K562 (cell line): ENCODE results near the gene C1QA. TPM values are rescaled to one million over a fixed set of nuclear protein-coding genes. Genes with fewer than 3 reads are reported as not detected.

ENCODE experiments used
- ATAC-seq: fragments of 200-7000 bp; cut with Tn5 transposase; 3 replicates; pipeline ENCODE4 v1.9.1; 2020; ENCODE audit warnings: moderate library complexity
- BruUV-seq: library from RNA; stranded (reverse); fragments of 400-500 nt; replicated peaks from 2 replicates; lab custom pipeline; 2021; lab: Mats Ljungman, UMichigan
- CTCF ChIA-PET: fragments of 300-600 bp; formaldehyde crosslinking; extraction: SDS; loops from one replicate; lab custom pipeline; 2021; ENCODE audit warnings: low intra/inter-chr PET ratio; lab: Yijun Ruan, JAX
- POLR2A ChIA-PET: fragments of 300-600, 350-650 bp; sonication (Branson Sonifier 250); formaldehyde crosslinking; extraction: SDS; loops from one replicate; lab custom pipeline; 2021; ENCODE audit warnings: antibody characterized with exemption, inconsistent platforms; lab: Yijun Ruan, JAX
- DNase-seq, 4 experiments: peaks; one replicate each; pipeline versions ENCODE4 v3.0.0 to v3.0.0-alpha.2; 2011 to 2018; ENCODE audit warnings: low spot score in 3 of 4, mixed read lengths in 3 of 4; ENCODE audit errors: extremely low read depth in 1 of 4
- FAIRE-seq: peaks from 2 replicates; lab custom pipeline; 2011; peaks lifted over from hg19 to GRCh38; lab: Jason Lieb, UNC
- H2AFZ ChIP-seq: 2 replicates; pipeline ENCODE4 v1.6.0; 2011; ENCODE audit warnings: low read depth, low read length, control low read depth, inconsistent platforms
- H3K27ac ChIP-seq: fragments of 200-600 bp; 3 replicates; pipeline ENCODE4 v1.8.0; 2011; ENCODE audit warnings: low read depth, mild to moderate bottlenecking, control low read depth, inconsistent platforms, low read length, moderate library complexity, mixed read lengths; ENCODE audit errors: extremely low read depth
- H3K27me3 ChIP-seq, 2 experiments: fragments of 300-600 bp in 1 of 2; 2 replicates in 1 of 2; 3 replicates in 1 of 2; pipeline versions ENCODE4 v1.6.0 to v1.8.0; 2011; ENCODE audit warnings: inconsistent platforms in 2 of 2, low read length in 2 of 2, mild to moderate bottlenecking in 1 of 2, mixed read lengths in 1 of 2, moderate library complexity in 1 of 2; ENCODE audit not compliant: control insufficient read depth in 2 of 2, insufficient read depth in 2 of 2
- H3K36me3 ChIP-seq: fragments of 300-600 bp; 3 replicates; pipeline ENCODE4 v1.8.0; 2011; ENCODE audit warnings: mild to moderate bottlenecking, low read length, inconsistent platforms; ENCODE audit not compliant: control insufficient read depth, insufficient read depth
- H3K4me1 ChIP-seq, 2 experiments: fragments of 200-600 bp in 1 of 2; replicated peaks in 1 of 2; 2 replicates in 1 of 2; 3 replicates in 1 of 2; pipeline versions ENCODE4 v1.5.1 to v1.8.0; 2011; ENCODE audit warnings: inconsistent platforms in 2 of 2, low read length in 2 of 2, mild to moderate bottlenecking in 1 of 2, mixed read lengths in 1 of 2, moderate library complexity in 1 of 2; ENCODE audit not compliant: control insufficient read depth in 2 of 2, insufficient read depth in 2 of 2
- H3K4me2 ChIP-seq: 2 replicates; pipeline ENCODE4 v1.6.1; 2011; ENCODE audit warnings: low read length, control low read depth, inconsistent platforms, mixed read lengths; ENCODE audit not compliant: insufficient read depth
- H3K4me3 ChIP-seq: fragments of 200-600 bp; sonication (generic), shearing (Covaris generic); 2 replicates; pipeline ENCODE4 v1.5.1; 2016; ENCODE audit warnings: control low read depth, inconsistent platforms
- H3K79me2 ChIP-seq: fragments of 200-600 bp; 3 replicates; pipeline ENCODE4 v1.8.0; 2011; ENCODE audit warnings: low read length, inconsistent platforms; ENCODE audit not compliant: control insufficient read depth, insufficient read depth
- H3K9ac ChIP-seq, 2 experiments: 2 replicates each; pipeline versions ENCODE4 v1.6.0 to v1.6.1; 2011; ENCODE audit warnings: low read depth in 2 of 2, low read length in 2 of 2, control low read depth in 1 of 2, inconsistent platforms in 1 of 2, mild to moderate bottlenecking in 1 of 2, mixed read lengths in 1 of 2; ENCODE audit not compliant: insufficient read depth in 1 of 2
- H3K9me1 ChIP-seq: one replicate; pipeline ENCODE4 v1.6.0; 2011; ENCODE audit warnings: inconsistent platforms, mild to moderate bottlenecking, low read length, moderate library complexity; ENCODE audit not compliant: control insufficient read depth, insufficient read depth
- H3K9me3 ChIP-seq: replicated peaks from 2 replicates; pipeline ENCODE4 v1.5.1; 2011; ENCODE audit warnings: low read depth, low read length, inconsistent platforms; ENCODE audit not compliant: control insufficient read depth, insufficient read depth
- H4K20me1 ChIP-seq: replicated peaks from 2 replicates; pipeline ENCODE4 v1.6.1; 2011; ENCODE audit warnings: low read length, inconsistent platforms, mixed read lengths; ENCODE audit not compliant: control insufficient read depth, insufficient read depth
- CBX1 ChIP-seq: sonication (generic); IDR thresholded peaks from 2 replicates; pipeline ENCODE4 v1.6.1; 2016; ENCODE audit warnings: antibody characterized with exemption, low read depth, mild to moderate bottlenecking
- CBX3 ChIP-seq, 2 experiments: IDR thresholded peaks; 1 replicate in 1 of 2; 2 replicates in 1 of 2; pipeline ENCODE4 v1.6.1; 2012; ENCODE audit warnings: inconsistent platforms in 2 of 2, low read length in 2 of 2, borderline replicate concordance in 1 of 2, control low read depth in 1 of 2
- CEBPG ChIP-seq, 3 experiments: fragments of 200-800 bp in 1 of 3; sonication (Bioruptor generic) in 1 of 3; sonication (generic) in 1 of 3; formaldehyde crosslinking in 1 of 3; IDR thresholded peaks in 2 of 3; conservative IDR thresholded peaks in 1 of 3; 2 replicates each; pipeline versions ENCODE4 v1.6.1 to v1.8.0; 2016 to 2022; ENCODE audit warnings: missing compliant biosample characterization in 2 of 3, missing genetic modification characterization in 2 of 3, mild to moderate bottlenecking in 1 of 3, missing genetic modification reagents in 1 of 3
- CLOCK ChIP-seq: fragments of 250-450 bp; sonication (Bioruptor Pico); IDR thresholded peaks from 2 replicates; pipeline ENCODE4 v1.4.0; 2020; ENCODE audit warnings: mild to moderate bottlenecking, moderate library complexity, borderline replicate concordance
- E2F6 ChIP-seq, 2 experiments: IDR thresholded peaks; 2 replicates each; pipeline ENCODE4 v1.6.1; 2011; ENCODE audit warnings: borderline replicate concordance in 1 of 2, control low read depth in 1 of 2, low read depth in 1 of 2, low read length in 1 of 2, mild to moderate bottlenecking in 1 of 2, mixed read lengths in 1 of 2, moderate library complexity in 1 of 2; ENCODE audit not compliant: insufficient read depth in 1 of 2, insufficient read length in 1 of 2, poor library complexity in 1 of 2, severe bottlenecking in 1 of 2; ENCODE audit errors: extremely low read depth in 1 of 2
- HMG20A ChIP-seq: fragments of 450-650 bp; formaldehyde crosslinking; conservative IDR thresholded peaks from 2 replicates; pipeline ENCODE4 v1.4.0; 2020; ENCODE audit warnings: mild to moderate bottlenecking, mixed read lengths
- LCOR ChIP-seq: sonication (generic); formaldehyde crosslinking; IDR thresholded peaks from 2 replicates; pipeline ENCODE4 v1.8.0; 2022; ENCODE audit warnings: mild to moderate bottlenecking, missing genetic modification reagents
- MCM5 ChIP-seq: fragments of 450-650 bp; IDR thresholded peaks from 2 replicates; pipeline ENCODE4 v1.6.1; 2016; ENCODE audit warnings: low read depth
- MTF1 ChIP-seq: fragments of 250-450 bp; sonication (Bioruptor Pico); IDR thresholded peaks from 2 replicates; pipeline ENCODE4 v1.9.0; 2021; ENCODE audit warnings: moderate library complexity, mild to moderate bottlenecking, inconsistent platforms, borderline replicate concordance
- NFIC ChIP-seq: fragments of 450-650 bp; IDR thresholded peaks from 2 replicates; pipeline ENCODE4 v1.6.1; 2017; ENCODE audit warnings: mild to moderate bottlenecking, inconsistent platforms
- RBM25 ChIP-seq: fragments of 200-400 bp; formaldehyde crosslinking; IDR thresholded peaks from 2 replicates; pipeline ENCODE4 v1.6.1; 2018; ENCODE audit warnings: low read length, low read depth, moderate library complexity; ENCODE audit not compliant: severe bottlenecking
- SMC3 ChIP-seq: conservative IDR thresholded peaks from 2 replicates; pipeline ENCODE4 v1.6.1; 2011; ENCODE audit warnings: low read depth, low read length, improper control_type of control experiment; ENCODE audit not compliant: insufficient read depth
- SRSF3 ChIP-seq: fragments of 200-400 bp; formaldehyde crosslinking; IDR thresholded peaks from 2 replicates; pipeline ENCODE4 v1.6.1; 2016; ENCODE audit warnings: mild to moderate bottlenecking, low read length, moderate library complexity; ENCODE audit not compliant: insufficient read depth
- UBTF ChIP-seq, 2 experiments: IDR thresholded peaks; 2 replicates each; pipeline ENCODE4 v1.6.1; 2012; ENCODE audit warnings: improper control_type of control experiment in 2 of 2, low read depth in 2 of 2, low read length in 2 of 2, borderline replicate concordance in 1 of 2
- WGBS: fragments of 100-300 bp; shearing (Covaris generic); methylation state at CpG from one replicate; pipeline ENCODE4 v1.1.6; 2016; ENCODE audit warnings: low coverage, mixed read lengths; ENCODE audit not compliant: insufficient coverage; ENCODE audit errors: missing lambda C conversion rate; 5-methylcytosine and 5-hydroxymethylcytosine counted together
- in situ Hi-C: fragments of 300-500 bp; cut with MboI; formaldehyde crosslinking; loops from 4 replicates; pipeline ENCODE4 v1.15.0; 2018; ENCODE audit warnings: inconsistent platforms, mixed read lengths
- intact Hi-C: fragments of 100-400 bp; cut with micrococcal nuclease; formaldehyde crosslinking; loops from 2 replicates; pipeline ENCODE4 v1.14.2; 2022
- polyA plus RNA-seq, 8 experiments: library from polyadenylated mRNA; depleted of rRNA in 4 of 8; stranded (reverse) in 5 of 8; unstranded in 3 of 8; fragments of >200 nt; fragmentation: Nextera tagmentation in 2 of 8; fragmentation: Illumina TruSeq in 1 of 8; extraction: Ambion mirVana in 2 of 8; extraction: Trizol in 1 of 8; gene quantifications; 2 replicates each; pipeline versions ENCODE4 v1.2.1 to v1.2.3, GENCODE V29; 2011 to 2014; ENCODE audit warnings: inconsistent platforms in 1 of 8, missing spikeins in 1 of 8
- total RNA-seq, 7 experiments: library from RNA; depleted of rRNA in 6 of 7; stranded (reverse); fragments of >200 nt in 6 of 7; fragmentation: Illumina TruSeq in 2 of 7; extraction: Trizol in 2 of 7; gene quantifications; 2 replicates each; pipeline versions ENCODE4 v1.2.1 to v1.2.3, GENCODE V29; 2011 to 2021; ENCODE audit warnings: low replicate concordance in 1 of 7

C1QA gene
- total and polyA plus RNA-seq, 9 of the 15 experiments (the other 6 are each of a cell fraction or from before 2014, with no cell fraction given): 0.71 TPM; not detected in 8

- H4K20me1 ChIP-seq: peaks cover 19% of the 10 kb centered on the region
- H3K36me3 ChIP-seq: no peaks in the 10 kb centered on the region
- H3K9me3 ChIP-seq: no peaks in the 10 kb centered on the region
- no peak overlapping the region for H3K27ac ChIP-seq
- FAIRE-seq (no peak), DNase-seq (no peak), ATAC-seq (no peak)
- ChIA-PET POLR2A (interaction anchor here (0.7 kb wide), 1 partner anchor 927 kb away, joined by 3 read pairs; no protein-coding TSS in a partner anchor), CTCF (no interaction called here)
- H3K4me1 ChIP-seq: peaks cover 0 to 7% of the 10 kb centered on the region in 2 experiments; a peak in 2 of 5 replicates
- no peak overlapping the region for H2AFZ ChIP-seq
- H3K79me2 ChIP-seq: no peaks in the 10 kb centered on the region
- BruUV-seq: no TSS peak
- no peak for TF ChIP-seq LCOR (CRISPR knock-in tag)
- TF ChIP-seq HMG20A (CRISPR knock-in tag): no peak
- no peak for TF ChIP-seq CEBPG (CRISPR knock-in tag; IDR thresholded peaks at IDR 0.05)
- TF ChIP-seq CEBPG (tag; conservative IDR thresholded peaks at IDR 0.05 in 1 of 2, IDR thresholded peaks at IDR 0.05 in 1 of 2): no peak
- TF ChIP-seq SRSF3: no peak
- TF ChIP-seq CLOCK (CRISPR knock-in tag): no peak
- no peak for TF ChIP-seq E2F6 (IDR thresholded peaks at IDR 0.05; ENCODE audit: borderline replicate concordance in 1 of 2, extremely low read depth in 1 of 2, insufficient read depth in 1 of 2, insufficient read length in 1 of 2, low read depth in 1 of 2, low read length in 1 of 2, poor library complexity in 1 of 2, severe bottlenecking in 1 of 2)
- no peak for TF ChIP-seq RBM25
- TF ChIP-seq MTF1 (CRISPR knock-in tag): no peak
- TF ChIP-seq UBTF (IDR thresholded peaks at IDR 0.05; ENCODE audit: borderline replicate concordance in 1 of 2, low read depth in 2 of 2, low read length in 2 of 2): no peak
- no peak for TF ChIP-seq NFIC
- no peak for TF ChIP-seq CBX3 (IDR thresholded peaks at IDR 0.05; ENCODE audit: borderline replicate concordance in 1 of 2, low read length in 2 of 2)
- no peak for TF ChIP-seq MCM5
- TF ChIP-seq SMC3: no peak
- no peak for TF ChIP-seq CBX1
- in situ Hi-C loops (no loop called here), intact Hi-C loops (no loop called here)
- WGBS: under 1% methylated on average over 11 of the region's 11 CpGs
- peaks cover 27 to 65% of the 10 kb centered on the region in 2 experiments; a peak in 4 of 5 replicates for H3K27me3 ChIP-seq
- no peak overlapping the region for H3K4me3 ChIP-seq
- H3K9me1 ChIP-seq: no peaks in the 10 kb centered on the region
- H3K4me2 ChIP-seq: no peak overlapping the region
- H3K9ac ChIP-seq: no peak overlapping the region
Observed at GRCh38 chr1:22616571-22616970, 19.9 kb upstream of the C1QA start.
